Adrenal gland (tissue), 5 donors: ENCODE results near the gene TIMM21.

Source experiments
- POLR2A ChIP-seq, 2 donors: fragments of 450-650 bp; IDR thresholded peaks; one replicate each; pipeline ENCODE4 v1.6.1; 2017; ENCODE audit warnings: antibody characterized with exemption in 2 of 2, mild to moderate bottlenecking in 2 of 2, moderate library complexity in 1 of 2
- TF ChIP-seq, protein P1 (sequence below), 6 experiments: fragments of 450-650 bp in 4 of 6; fragments of 200-600 bp in 2 of 6; sonication (generic) in 1 of 6; IDR thresholded peaks; 1 replicate in 5 of 6; 2 replicates in 1 of 6; pipeline versions ENCODE4 v1.5.1 to v1.8.0; 2016 to 2021; ENCODE audit warnings: antibody characterized with exemption in 6 of 6, mild to moderate bottlenecking in 2 of 6, moderate library complexity in 1 of 6
- donor health status: DM: no; HTN: no; CAD: no.

DNA sequence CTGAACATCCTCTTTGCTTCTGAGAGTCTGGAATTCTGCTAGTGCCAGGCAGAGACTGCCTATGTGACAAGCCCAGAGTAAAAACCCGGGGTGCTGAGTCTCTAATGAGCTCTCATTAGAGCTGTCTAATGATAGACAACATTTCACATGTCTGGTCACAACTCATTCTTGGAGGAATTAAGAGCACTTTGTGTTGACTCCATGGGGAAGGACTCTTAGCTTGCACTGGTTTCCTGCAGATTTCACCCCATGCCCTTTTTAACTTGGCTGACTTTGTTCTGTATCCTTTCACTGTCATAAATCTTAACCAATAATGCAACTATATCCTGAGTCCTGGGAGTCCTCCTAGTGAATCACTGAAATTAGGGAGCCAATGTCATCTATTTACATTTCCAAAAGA is 34.2 kb upstream of the TIMM21 start:
- TF ChIP-seq, protein P1, sequence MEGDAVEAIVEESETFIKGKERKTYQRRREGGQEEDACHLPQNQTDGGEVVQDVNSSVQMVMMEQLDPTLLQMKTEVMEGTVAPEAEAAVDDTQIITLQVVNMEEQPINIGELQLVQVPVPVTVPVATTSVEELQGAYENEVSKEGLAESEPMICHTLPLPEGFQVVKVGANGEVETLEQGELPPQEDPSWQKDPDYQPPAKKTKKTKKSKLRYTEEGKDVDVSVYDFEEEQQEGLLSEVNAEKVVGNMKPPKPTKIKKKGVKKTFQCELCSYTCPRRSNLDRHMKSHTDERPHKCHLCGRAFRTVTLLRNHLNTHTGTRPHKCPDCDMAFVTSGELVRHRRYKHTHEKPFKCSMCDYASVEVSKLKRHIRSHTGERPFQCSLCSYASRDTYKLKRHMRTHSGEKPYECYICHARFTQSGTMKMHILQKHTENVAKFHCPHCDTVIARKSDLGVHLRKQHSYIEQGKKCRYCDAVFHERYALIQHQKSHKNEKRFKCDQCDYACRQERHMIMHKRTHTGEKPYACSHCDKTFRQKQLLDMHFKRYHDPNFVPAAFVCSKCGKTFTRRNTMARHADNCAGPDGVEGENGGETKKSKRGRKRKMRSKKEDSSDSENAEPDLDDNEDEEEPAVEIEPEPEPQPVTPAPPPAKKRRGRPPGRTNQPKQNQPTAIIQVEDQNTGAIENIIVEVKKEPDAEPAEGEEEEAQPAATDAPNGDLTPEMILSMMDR (IDR thresholded peaks at IDR 0.05), result no peak
- TF ChIP-seq POLR2A (IDR thresholded peaks at IDR 0.05), result no peak
